HG03066 (cell line): ENCODE results near the gene PPOX.
A peak's percentile ranks its signal among the peaks of the same experiment; 100 is the strongest.

Experiments
- ATAC-seq: cut with Tn5 transposase; IDR thresholded peaks from one replicate; pipeline ENCODE4 v1.9.1; 2021; ENCODE audit warnings: low read depth; ENCODE audit not compliant: unreplicated experiment

Gene PPOX

GRCh38 chr1:161196521-161197451 lies 30.6 kb downstream of the PPOX start:
- ATAC-seq, result no peak

- no peak for ATAC-seq
Observed at GRCh38 chr1:161197560-161198193, 31.5 kb downstream of the PPOX start.

- ATAC-seq, result no peak
Observed at GRCh38 chr1:161198194-161198896, 32.1 kb downstream of the PPOX start.

DNA sequence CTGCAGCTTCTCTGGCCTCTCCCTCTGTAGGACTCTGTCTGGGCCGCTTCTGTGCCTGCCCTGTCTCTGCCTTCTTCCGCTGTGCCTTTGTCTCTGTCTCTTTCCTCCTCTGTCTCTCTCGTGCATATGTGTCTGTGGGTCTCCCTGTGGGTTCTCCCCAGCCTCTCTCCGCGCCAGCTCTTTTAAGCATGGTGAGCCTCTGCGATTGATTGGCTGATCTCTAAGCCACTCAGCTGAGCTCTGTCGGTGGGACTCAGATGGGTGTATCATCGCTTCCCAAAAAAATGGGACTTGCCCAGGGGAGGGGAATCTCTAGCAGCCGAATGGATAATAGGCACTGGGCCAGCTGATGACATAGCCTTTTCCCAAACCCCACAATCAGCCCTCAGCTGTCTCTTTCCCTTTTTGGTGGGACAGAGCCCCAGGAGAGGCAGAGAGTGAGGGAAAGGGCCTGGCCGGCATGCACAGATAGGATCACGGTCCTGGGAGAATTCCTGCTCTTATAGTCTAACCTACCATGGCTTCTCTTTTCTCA lies 32.7 kb downstream of the PPOX start, which contains the start of gene ADAMTS4:
Gene ADAMTS4 (minus strand): TSS at position 158 of the 535 bp plus-strand sequence. CDS start 427 bp downstream, outside the sequence.
- ATAC-seq, result no peak

GRCh38 chr1:161199506-161200139 lies 33.4 kb downstream of the PPOX start:
- no peak for ATAC-seq

- no peak for ATAC-seq
Observed at GRCh38 chr1:161200421-161200991, 34.3 kb downstream of the PPOX start.

- ATAC-seq, result no peak
Observed at GRCh38 chr1:161200992-161201835, 35.0 kb downstream of the PPOX start.

DNA sequence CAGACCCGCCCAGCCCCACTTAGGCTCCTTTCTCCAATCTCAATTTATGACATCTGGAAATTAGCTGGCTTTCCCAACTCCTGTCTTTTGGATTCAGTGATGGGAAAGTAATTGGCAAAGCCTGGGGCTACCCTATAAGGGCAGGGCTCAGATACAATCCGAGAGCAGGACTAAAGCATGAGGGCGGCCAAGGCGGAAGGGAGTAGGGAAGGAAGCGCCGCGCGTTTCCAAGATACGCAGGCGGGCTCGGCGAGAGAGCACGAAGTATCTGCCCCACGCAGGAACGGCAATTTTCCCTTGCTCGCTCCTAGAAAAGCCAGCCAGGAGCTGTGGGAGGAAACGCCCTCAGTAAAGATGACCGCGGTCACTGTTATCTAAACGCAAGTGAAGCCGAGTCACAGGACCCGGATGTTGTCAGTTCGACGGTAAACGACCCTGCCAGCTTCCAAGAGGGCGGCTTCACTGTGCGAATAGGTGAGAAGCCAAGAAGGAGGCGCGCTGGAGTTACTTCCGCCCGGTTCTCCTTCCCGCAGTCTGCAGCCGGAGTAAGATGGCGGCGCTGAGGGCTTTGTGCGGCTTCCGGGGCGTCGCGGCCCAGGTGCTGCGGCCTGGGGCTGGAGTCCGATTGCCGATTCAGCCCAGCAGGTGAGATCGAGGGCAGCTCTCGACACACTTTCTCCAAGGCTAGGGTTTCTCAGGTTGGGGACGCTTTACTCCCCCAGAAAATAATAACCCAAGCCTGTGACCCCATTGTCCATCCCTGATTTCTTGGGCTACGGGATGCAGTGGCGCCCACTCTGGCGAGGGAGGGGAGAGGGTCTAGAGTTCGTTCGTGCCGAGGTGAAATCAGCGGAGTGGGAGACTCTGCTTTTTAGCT lies 35.8 kb downstream of the PPOX start, which contains the start of gene NDUFS2:
Gene NDUFS2 (plus strand): TSS at position 532 of the 877 bp plus-strand sequence. CDS start 19 bp downstream, at position 551.
- peak; percentile 97 for ATAC-seq

DNA sequence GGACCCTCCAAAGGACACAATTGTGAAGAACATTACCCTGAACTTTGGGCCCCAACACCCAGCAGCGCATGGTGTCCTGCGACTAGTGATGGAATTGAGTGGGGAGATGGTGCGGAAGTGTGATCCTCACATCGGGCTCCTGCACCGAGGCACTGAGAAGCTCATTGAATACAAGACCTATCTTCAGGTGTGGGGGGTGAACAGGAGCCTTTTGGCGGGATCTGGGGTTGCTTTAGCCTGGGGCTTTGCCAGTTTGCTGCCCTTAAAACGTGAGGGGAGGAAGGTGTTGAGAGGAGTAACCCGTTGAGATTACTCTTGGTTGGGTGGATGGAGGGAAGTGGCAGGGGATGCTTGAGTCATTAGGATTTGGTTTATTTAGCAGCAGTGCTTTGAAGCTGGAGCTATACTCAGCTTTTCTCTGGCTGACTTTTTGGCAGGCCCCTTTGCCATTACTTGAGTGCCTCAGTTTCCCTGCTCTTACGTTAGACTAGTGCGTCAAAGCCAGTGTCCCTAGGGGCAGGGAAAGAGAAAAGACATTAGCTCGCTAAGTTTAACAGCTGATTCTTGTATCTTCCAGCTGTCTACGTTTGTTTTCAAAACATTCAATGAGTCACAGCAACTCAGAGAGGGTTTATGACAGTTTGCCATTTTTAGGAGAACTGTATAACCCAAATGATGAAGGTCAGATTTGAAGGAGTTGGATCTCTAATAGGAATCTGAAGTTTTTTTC lies 40.4 kb downstream of the PPOX start:
- no peak for ATAC-seq

DNA sequence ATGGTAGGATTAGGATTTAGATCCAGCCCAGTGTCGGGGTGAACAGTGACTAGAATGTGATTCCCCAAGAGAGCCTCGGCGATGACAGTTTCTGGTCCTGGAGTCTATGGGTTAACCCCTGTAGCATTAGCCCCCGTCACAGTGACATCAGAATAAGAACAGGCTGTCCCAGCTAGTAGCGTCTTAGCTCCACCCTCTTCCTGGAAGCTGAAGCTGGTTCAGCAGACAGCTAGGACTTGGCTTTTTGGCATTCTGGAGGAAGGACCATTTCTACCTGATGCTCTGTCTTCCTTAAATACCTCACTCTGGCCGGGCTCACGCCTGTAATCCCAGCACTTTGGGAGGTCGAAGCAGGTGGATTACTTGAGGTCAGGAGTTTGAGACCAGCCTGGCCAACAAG lies 40.9 kb downstream of the PPOX start:
- ATAC-seq, result no peak

DNA sequence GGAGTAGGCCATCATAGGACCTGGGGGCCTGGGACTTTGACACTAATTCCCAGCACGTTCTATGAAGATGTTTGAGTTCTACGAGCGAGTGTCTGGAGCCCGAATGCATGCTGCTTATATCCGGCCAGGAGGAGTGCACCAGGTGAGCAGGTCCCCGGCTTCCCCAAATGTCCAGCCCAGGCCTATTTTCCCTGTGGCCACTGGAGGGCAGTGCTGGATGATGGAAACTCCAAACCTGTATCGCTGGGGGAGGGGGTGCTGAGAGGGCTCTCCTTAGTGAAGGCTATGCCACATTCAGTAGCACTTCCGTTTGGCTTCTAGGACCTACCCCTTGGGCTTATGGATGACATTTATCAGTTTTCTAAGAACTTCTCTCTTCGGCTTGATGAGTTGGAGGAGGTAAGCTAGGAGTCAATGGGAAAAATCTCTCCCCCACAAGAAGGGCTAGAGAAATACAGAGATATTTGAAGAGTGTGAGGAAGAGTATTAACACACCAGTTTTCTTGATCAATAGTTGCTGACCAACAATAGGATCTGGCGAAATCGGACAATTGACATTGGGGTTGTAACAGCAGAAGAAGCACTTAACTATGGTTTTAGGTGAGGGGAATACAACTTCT lies 43.7 kb downstream of the PPOX start:
- ATAC-seq, result no peak

DNA sequence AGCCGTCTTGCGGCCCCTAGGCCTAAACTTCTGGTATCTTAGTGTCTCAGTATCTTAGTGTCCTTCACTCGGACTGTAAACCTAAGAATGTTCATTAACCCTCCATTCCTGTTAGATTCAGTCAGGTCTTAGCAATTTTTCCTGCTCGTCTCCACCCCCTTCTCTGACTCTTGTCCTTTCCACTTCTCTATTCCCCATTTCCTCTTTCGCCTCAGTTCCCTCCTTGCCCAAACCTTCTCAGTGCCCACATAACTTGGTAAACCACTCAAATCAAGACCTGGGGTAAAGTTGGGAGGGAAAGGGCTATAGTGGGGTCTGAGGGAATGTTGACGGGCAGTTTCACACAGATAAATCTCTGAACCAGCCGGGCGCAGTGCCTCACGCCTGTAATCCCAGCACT lies 48.1 kb downstream of the PPOX start:
- ATAC-seq, result no peak

DNA sequence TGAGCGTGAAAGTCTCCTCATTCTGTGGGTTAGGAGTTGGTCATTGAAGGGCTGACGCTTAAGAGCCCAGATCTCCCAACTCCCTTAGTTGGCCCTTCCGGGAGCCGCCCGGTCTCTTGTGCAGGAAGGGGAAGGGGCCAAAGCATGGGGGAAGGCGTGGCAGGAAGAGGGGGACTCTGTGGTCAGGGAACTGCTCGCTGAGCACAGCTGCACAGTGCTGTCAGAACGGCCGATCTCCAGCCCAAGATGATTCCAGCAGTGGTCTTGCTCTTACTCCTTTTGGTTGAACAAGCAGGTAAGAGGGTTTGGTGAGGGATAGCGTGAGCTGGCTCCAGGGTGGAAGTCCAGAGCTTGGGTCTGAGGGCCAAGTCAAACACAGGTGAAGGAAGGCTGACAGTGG lies 48.9 kb downstream of the PPOX start, which contains the start of gene FCER1G:
Gene FCER1G (plus strand): TSS at position 220 of the 400 bp plus-strand sequence. CDS start 27 bp downstream, at position 247.
- no peak for ATAC-seq

GRCh38 chr1:161216945-161217712 lies 50.9 kb downstream of the PPOX start:
- ATAC-seq, result peak; percentile 94

GRCh38 chr1:161217831-161218230 lies 51.6 kb downstream of the PPOX start:
- ATAC-seq, result no peak
